ENCODE measurements around the gene SPATA31C1.

The SPATA31C1 gene

DNA sequence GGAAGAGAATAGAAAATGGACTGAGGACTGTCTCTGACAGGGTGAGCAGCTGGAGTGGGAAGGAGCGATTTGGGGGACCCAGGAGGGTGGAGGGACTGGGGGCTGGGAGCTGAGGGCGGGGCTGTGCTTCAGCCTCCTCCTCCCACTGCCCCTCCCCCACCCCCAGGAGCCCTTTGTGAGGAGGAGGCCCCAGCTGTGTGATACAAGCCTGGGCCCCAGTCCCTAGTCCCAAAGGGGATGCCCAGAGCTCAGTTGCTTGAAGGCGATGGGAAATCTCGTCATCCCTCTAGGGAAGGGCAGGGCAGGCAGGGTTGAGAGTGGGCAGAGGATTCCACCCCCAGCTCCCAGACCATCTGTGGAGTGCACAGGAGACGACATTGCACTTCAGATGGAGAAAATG lies 35.1 kb upstream of the SPATA31C1 start, which contains the start of gene SPATA31E1:
Gene SPATA31E1, plus strand, starts transcription at position 251 of the 400 bp plus-strand sequence. Its CDS starts 15 bp downstream, at position 266.
- FAIRE-seq (no peak), DNase-seq (ENCODE audit: insufficient read length, low spot score) (no peak)
- no peak for TF ChIP-seq POLR2A (IDR thresholded peaks at IDR 0.05; ENCODE audit: low read depth, low read length)

GRCh38 chr9:87883274-87883673 lies 34.5 kb upstream of the SPATA31C1 start:
- no peak for FAIRE-seq
- no peak for TF ChIP-seq POLR2A (IDR thresholded peaks at IDR 0.05; ENCODE audit: low read depth, low read length)
- DNase-seq (ENCODE audit: insufficient read length, low spot score) = no peak

DNA sequence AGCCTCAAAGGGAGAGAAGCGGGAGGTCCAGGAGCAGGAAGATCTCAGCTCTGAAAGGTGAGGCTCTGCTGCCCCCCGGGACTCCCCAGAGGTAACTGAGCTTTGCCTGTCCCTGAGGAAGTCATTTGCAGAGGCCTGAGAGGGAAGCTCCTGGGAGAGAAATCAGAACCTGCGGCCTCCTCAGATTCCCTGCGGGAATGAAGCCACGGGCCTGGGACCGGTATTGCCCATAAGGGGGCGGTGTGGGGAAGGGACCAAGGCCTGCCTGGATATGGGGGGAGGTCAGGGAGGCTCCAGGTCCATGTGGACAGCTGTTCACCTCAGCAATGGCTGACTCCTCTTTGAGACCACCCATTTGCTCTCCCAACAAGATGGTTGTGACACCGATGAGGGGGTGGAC lies 33.8 kb upstream of the SPATA31C1 start:
- FAIRE-seq (no peak), DNase-seq (ENCODE audit: insufficient read length, low spot score) (no peak)
- no peak for TF ChIP-seq POLR2A (IDR thresholded peaks at IDR 0.05; ENCODE audit: low read depth, low read length)

DNA sequence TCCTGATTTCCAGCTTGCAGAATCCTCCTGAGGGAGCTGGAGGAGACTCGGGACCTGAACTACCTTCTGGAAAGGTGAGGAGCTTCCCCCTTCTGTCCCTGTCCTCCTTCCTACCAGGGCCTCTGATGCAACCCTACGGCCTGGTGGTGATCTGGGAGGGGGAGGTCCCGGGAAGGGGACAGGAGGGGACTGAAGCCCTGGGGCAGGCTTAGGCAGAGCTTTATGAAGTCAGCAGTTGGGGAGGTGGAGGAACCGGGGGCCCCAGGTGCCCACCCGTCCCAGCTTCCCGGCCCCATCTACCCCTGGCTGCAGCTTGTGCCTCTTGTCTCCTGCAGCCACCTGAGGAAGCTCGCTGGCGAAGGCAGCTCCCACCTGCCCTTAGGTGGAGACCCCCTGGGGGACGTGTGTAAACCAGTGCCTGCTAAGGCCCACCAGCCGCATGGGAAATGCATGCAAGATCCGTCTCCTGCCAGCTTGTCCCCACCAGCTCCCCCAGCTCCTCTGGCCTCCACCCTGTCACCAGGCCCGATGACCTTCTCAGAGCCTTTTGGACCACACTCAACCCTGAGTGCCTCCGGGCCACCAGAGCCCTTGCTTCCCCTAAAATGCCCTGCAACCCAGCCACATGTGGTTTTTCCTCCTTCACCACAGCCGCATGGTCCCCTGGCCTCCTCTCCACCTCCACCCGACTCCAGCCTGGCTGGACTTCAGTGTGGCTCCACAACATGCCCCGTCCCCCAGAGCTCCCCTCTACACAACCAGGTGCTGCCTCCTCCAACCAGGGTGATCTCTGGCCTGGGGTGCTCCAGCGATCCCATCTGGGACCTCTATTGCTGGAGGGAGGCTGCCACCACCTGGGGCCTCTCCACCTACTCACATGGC lies 32.9 kb upstream of the SPATA31C1 start:
- DNase-seq (ENCODE audit: insufficient read length, low spot score) (no peak), FAIRE-seq (no peak)
- TF ChIP-seq POLR2A (IDR thresholded peaks at IDR 0.05; ENCODE audit: low read depth, low read length) = no peak

DNA sequence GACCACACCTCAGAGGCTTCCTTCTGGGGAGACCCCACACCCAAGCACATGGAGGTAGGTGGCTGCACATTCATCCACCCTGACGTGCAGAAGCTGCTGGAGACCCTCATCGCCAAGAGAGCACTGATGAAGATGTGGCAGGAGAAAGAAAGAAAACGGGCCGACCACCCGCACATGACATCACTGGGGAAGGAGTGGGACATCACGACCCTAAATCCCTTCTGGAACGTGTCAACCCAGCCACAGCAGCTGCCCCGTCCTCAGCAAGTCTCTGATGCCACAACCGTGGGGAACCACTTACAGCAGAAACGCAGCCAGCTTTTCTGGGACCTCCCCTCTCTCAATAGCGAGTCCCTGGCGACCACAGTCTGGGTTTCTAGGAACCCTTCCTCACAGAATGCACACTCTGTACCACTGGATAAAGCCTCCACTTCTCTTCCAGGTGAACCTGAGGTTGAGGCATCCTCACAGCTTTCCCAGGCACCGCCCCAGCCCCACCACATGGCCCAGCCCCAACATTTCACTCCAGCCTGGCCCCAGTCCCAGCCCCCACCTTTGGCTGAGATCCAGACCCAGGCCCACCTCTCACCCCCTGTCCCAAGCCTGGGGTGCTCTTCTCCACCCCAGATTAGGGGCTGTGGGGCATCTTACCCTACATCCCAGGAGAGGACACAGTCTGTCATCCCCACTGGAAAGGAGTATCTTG lies 32.1 kb upstream of the SPATA31C1 start:
- TF ChIP-seq POLR2A (IDR thresholded peaks at IDR 0.05; ENCODE audit: low read depth, low read length) = no peak
- FAIRE-seq (no peak), DNase-seq (ENCODE audit: insufficient read length, low spot score) (no peak)

GRCh38 chr9:87886210-87886932 lies 31.4 kb upstream of the SPATA31C1 start:
- FAIRE-seq (no peak), DNase-seq (ENCODE audit: insufficient read length, low spot score) (no peak)
- TF ChIP-seq POLR2A (IDR thresholded peaks at IDR 0.05; ENCODE audit: low read depth, low read length) = no peak

DNA sequence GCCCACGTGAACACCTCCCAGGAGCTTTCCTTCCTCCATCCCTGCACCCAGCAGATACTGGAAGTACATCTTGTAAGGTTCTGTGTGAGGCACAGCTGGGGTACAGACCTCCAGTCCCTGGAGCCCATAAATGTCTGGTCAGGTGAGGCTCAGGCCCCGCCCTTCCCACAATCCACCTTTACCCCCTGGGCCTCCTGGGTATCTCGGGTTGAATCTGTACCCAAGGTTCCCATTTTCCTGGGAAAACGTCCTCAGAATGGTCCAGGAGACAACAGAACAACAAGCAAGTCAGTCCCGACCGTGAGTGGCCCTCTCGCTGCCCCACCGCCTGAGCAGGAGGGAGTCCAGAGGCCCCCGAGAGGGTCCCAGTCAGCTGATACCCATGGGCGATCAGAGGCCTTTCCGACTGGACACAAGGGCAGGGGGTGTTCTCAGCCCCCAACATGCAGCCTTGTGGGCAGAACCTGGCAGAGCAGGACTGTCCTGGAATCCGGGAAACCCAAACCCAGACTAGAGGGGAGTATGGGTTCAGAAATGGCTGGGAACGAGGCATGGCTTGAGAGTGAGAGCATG lies 30.7 kb upstream of the SPATA31C1 start:
- no peak for FAIRE-seq
- no peak for TF ChIP-seq POLR2A (IDR thresholded peaks at IDR 0.05; ENCODE audit: low read depth, low read length)

GRCh38 chr9:87887661-87888480 lies 29.9 kb upstream of the SPATA31C1 start:
- no peak for TF ChIP-seq POLR2A (IDR thresholded peaks at IDR 0.05; ENCODE audit: low read depth, low read length)
- FAIRE-seq (no peak), DNase-seq (ENCODE audit: insufficient read length, low spot score) (no peak)

More for the DNA sequence above, 30.7 kb upstream of the SPATA31C1 start:
- DNase-seq (ENCODE audit: insufficient read length, low spot score) = no peak

DNA sequence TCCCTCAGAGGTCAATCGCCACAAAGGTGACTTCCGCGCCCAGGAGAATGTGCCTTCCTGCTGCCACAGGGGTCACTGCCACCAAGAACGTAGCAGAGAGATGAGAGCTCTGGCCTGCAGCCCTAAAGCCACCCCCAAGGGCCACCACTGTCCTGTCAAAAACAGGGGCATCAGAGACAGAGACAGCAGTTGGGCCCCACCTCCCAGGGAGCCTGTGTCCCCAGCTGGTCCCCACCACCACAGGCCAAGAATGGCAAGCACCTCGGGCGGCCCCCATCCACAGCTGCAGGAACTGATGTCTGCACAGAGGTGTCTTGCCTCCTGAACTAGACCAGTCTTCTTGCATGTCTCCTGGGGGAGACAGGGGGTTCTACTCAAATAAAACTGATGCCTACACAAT lies 29.3 kb upstream of the SPATA31C1 start:
- DNase-seq (ENCODE audit: insufficient read length, low spot score) (no peak), FAIRE-seq (no peak)
- no peak for TF ChIP-seq POLR2A (IDR thresholded peaks at IDR 0.05; ENCODE audit: low read depth, low read length)

GRCh38 chr9:87889065-87889881 lies 28.5 kb upstream of the SPATA31C1 start:
- FAIRE-seq (no peak), DNase-seq (ENCODE audit: insufficient read length, low spot score) (no peak)
- TF ChIP-seq POLR2A (IDR thresholded peaks at IDR 0.05; ENCODE audit: low read depth, low read length) = no peak

DNA sequence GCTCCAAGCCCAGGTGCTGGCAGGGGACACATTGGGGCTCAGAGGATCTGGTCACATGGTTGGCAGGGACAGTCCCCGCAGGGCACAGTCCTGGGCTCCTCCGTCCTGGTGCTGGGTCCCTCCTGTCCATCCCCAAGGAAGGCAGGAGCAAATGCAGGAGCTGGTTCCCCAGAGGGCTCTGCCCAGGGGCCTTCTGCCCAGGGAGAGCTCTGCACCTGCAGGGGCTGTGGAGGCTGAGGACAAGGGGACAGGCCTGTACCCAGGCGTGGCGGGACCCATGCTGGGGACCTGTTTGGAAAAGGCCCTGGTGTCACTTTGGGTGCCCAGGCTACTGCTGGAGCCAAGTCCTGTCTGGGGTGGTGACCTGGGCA lies 27.9 kb upstream of the SPATA31C1 start:
- no peak for TF ChIP-seq POLR2A (IDR thresholded peaks at IDR 0.05; ENCODE audit: low read depth, low read length)
- FAIRE-seq (no peak), DNase-seq (ENCODE audit: insufficient read length, low spot score) (no peak)

GRCh38 chr9:87890837-87891236 lies 26.9 kb upstream of the SPATA31C1 start:
- no peak for FAIRE-seq
- no peak for DNase-seq (ENCODE audit: insufficient read length, low spot score)
- TF ChIP-seq POLR2A (IDR thresholded peaks at IDR 0.05; ENCODE audit: low read depth, low read length) = no peak

Measured in H54 (cell line).